Liver (tissue), 9 donors: ENCODE data around the gene FAM184B. TPM values are rescaled to one million over a fixed set of nuclear protein-coding genes. Genes with fewer than 3 reads are reported as not detected.
A peak's percentile ranks its signal among the peaks of the same experiment; 100 is the strongest.

Experiments
- DNase-seq: peaks from one replicate; pipeline ENCODE4 v3.0.0-alpha.2; 2017; ENCODE audit warnings: low spot score
- H3K27ac ChIP-seq, 2 donors: one replicate each; pipeline ENCODE4 v1.7.0; 2013; ENCODE audit warnings: inconsistent platforms in 2 of 2, low read length in 2 of 2, control low read depth in 1 of 2, low read depth in 1 of 2, mild to moderate bottlenecking in 1 of 2
- H3K27me3 ChIP-seq, 4 donors: one replicate each; pipeline versions ENCODE4 v1.6.1 to v1.7.0; 2013; ENCODE audit warnings: low read length in 3 of 4, inconsistent platforms in 1 of 4, mild to moderate bottlenecking in 1 of 4, moderate library complexity in 1 of 4; ENCODE audit not compliant: control insufficient read depth in 4 of 4, insufficient read depth in 4 of 4
- H3K36me3 ChIP-seq, 4 donors: one replicate each; pipeline versions ENCODE4 v1.6.1 to v1.7.0; 2013; ENCODE audit warnings: low read length in 3 of 4, mild to moderate bottlenecking in 3 of 4, low read depth in 1 of 4, moderate library complexity in 1 of 4; ENCODE audit not compliant: control insufficient read depth in 4 of 4, insufficient read depth in 3 of 4
- H3K4me1 ChIP-seq, 4 donors: one replicate each; pipeline versions ENCODE4 v1.6.1 to v1.7.0; 2013; ENCODE audit warnings: low read length in 3 of 4, mild to moderate bottlenecking in 3 of 4, moderate library complexity in 1 of 4; ENCODE audit not compliant: control insufficient read depth in 4 of 4, insufficient read depth in 4 of 4
- H3K4me3 ChIP-seq, 3 donors: one replicate each; pipeline versions ENCODE4 v1.6.1 to v1.7.0; 2013; ENCODE audit warnings: low read length in 3 of 3, control low read depth in 1 of 3, low read depth in 1 of 3, mild to moderate bottlenecking in 1 of 3
- H3K9ac ChIP-seq, 2 donors: one replicate each; pipeline ENCODE4 v1.7.0; 2013; ENCODE audit warnings: low read length in 2 of 2, mild to moderate bottlenecking in 2 of 2, moderate library complexity in 2 of 2, control low read depth in 1 of 2, low read depth in 1 of 2
- H3K9me3 ChIP-seq, 4 donors: one replicate each; pipeline versions ENCODE4 v1.6.1 to v1.7.0; 2013; ENCODE audit warnings: low read length in 3 of 4; ENCODE audit not compliant: control insufficient read depth in 4 of 4
- EGR1 ChIP-seq, 2 donors: IDR thresholded peaks; 2 replicates each; pipeline ENCODE4 v1.6.1; 2016 to 2018; ENCODE audit warnings: antibody characterized with exemption in 2 of 2, low read depth in 2 of 2
- FOXA1 ChIP-seq: IDR thresholded peaks from 2 replicates; pipeline ENCODE4 v1.6.1; 2016; ENCODE audit warnings: antibody characterized with exemption
- FOXA2 ChIP-seq: IDR thresholded peaks from 2 replicates; pipeline ENCODE4 v1.6.1; 2016; ENCODE audit warnings: antibody characterized with exemption
- GABPA ChIP-seq, 2 donors: IDR thresholded peaks in 1 of 2; conservative IDR thresholded peaks in 1 of 2; 2 replicates each; pipeline ENCODE4 v1.6.1; 2016; ENCODE audit warnings: antibody characterized with exemption in 2 of 2, mild to moderate bottlenecking in 1 of 2, moderate library complexity in 1 of 2
- HNF4A ChIP-seq, 2 donors: conservative IDR thresholded peaks; 2 replicates each; pipeline ENCODE4 v1.6.1; 2016; ENCODE audit warnings: antibody characterized with exemption in 2 of 2, mild to moderate bottlenecking in 2 of 2
- HNF4G ChIP-seq: IDR thresholded peaks from 2 replicates; pipeline ENCODE4 v1.6.1; 2016; ENCODE audit warnings: antibody characterized with exemption
- JUND ChIP-seq, 2 donors: IDR thresholded peaks; 2 replicates each; pipeline ENCODE4 v1.6.1; 2016; ENCODE audit warnings: antibody characterized with exemption in 2 of 2
- NR2F2 ChIP-seq: IDR thresholded peaks from 2 replicates; pipeline ENCODE4 v1.6.1; 2016; ENCODE audit warnings: antibody characterized with exemption
- RAD21 ChIP-seq, 2 donors: IDR thresholded peaks; 2 replicates each; pipeline ENCODE4 v1.6.1; 2016; ENCODE audit warnings: antibody characterized with exemption in 2 of 2, mild to moderate bottlenecking in 2 of 2
- SP1 ChIP-seq: IDR thresholded peaks from 2 replicates; pipeline ENCODE4 v1.6.1; 2018; ENCODE audit warnings: antibody characterized with exemption, mild to moderate bottlenecking
- YY1 ChIP-seq: IDR thresholded peaks from 2 replicates; pipeline ENCODE4 v1.6.1; 2016; ENCODE audit warnings: antibody characterized with exemption, mild to moderate bottlenecking
- ZBTB33 ChIP-seq: IDR thresholded peaks from 2 replicates; pipeline ENCODE4 v1.6.1; 2016; ENCODE audit warnings: antibody characterized with exemption
- WGBS: extraction: QIAGEN DNeasy Blood & Tissue Kit; methylation state at CpG from one replicate; pipeline ENCODE4 v1.1.7; 2013; 5-methylcytosine and 5-hydroxymethylcytosine counted together
- polyA plus RNA-seq, 2 donors: library from polyadenylated mRNA; stranded (reverse) in 1 of 2; unstranded in 1 of 2; fragments of 200-250 nt in 1 of 2; fragments of >200 nt in 1 of 2; fragmentation: Nextera tagmentation in 1 of 2; extraction: Ambion mirVana in 1 of 2; gene quantifications; one replicate each; pipeline versions ENCODE4 v1.2.1 to v1.2.3, GENCODE V29; 2013 to 2015
- total RNA-seq, 2 donors: library from RNA; depleted of rRNA; stranded (reverse); fragments of >200 nt; gene quantifications; one replicate each; pipeline ENCODE4 v1.2.3, GENCODE V29; 2014
- TF ChIP-seq, protein P1 (sequence below): fragments of 150-350 bp; IDR thresholded peaks from 2 replicates; pipeline ENCODE4 v1.5.1; 2017; ENCODE audit warnings: improper control_type of control experiment, low read depth, low read length; ENCODE audit not compliant: missing input control
- TF ChIP-seq, protein P2 (sequence below): IDR thresholded peaks from 2 replicates; pipeline ENCODE4 v1.6.1; 2016; ENCODE audit warnings: antibody characterized with exemption, mild to moderate bottlenecking
- TF ChIP-seq, protein P3 (sequence below): IDR thresholded peaks from 2 replicates; pipeline ENCODE4 v1.6.1; 2016; ENCODE audit warnings: antibody characterized with exemption
- TF ChIP-seq, protein P4 (sequence below): IDR thresholded peaks from 2 replicates; pipeline ENCODE4 v1.6.1; 2016; ENCODE audit warnings: antibody characterized with exemption
- donor health status: healthy.
- donor health status: healthy.
- donor health status: healthy.
- donor health status: healthy.
- donor health status: healthy.

Gene FAM184B
- total and polyA plus RNA-seq, 4 donors = 0.01 TPM; not detected in 3

DNA sequence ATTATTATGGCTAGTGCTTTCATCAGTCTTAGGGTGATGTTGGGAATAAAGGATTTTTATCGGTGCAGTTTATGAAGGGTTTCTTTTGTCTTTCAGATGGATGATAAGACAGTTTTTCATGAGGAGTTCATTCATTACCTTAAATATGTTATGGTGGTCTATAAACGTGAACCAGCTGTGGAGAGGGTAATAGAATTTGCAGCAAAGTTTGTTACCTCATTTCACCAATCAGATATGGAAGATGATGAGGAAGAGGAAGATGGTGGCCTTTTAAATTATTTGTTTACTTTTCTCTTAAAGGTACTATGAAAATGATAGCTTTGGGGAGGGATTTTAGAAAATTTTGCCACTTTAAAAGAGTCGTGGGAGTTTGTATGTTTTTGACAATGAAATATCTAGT lies 30.7 kb upstream of the FAM184B start (continued):
- TF ChIP-seq YY1 (no peak), SP1 (no peak)

- TF ChIP-seq SP1 (no peak), HNF4G (no peak), HNF4A (conservative IDR thresholded peaks at IDR 0.05) (no peak), FOXA1 (no peak), EGR1 (IDR thresholded peaks at IDR 0.05; ENCODE audit: low read depth in 2 of 2) (no peak), RAD21 (IDR thresholded peaks at IDR 0.05) (no peak), NR2F2 (no peak), JUND (IDR thresholded peaks at IDR 0.05) (no peak), FOXA2 (no peak)
- TF ChIP-seq, protein P1, sequence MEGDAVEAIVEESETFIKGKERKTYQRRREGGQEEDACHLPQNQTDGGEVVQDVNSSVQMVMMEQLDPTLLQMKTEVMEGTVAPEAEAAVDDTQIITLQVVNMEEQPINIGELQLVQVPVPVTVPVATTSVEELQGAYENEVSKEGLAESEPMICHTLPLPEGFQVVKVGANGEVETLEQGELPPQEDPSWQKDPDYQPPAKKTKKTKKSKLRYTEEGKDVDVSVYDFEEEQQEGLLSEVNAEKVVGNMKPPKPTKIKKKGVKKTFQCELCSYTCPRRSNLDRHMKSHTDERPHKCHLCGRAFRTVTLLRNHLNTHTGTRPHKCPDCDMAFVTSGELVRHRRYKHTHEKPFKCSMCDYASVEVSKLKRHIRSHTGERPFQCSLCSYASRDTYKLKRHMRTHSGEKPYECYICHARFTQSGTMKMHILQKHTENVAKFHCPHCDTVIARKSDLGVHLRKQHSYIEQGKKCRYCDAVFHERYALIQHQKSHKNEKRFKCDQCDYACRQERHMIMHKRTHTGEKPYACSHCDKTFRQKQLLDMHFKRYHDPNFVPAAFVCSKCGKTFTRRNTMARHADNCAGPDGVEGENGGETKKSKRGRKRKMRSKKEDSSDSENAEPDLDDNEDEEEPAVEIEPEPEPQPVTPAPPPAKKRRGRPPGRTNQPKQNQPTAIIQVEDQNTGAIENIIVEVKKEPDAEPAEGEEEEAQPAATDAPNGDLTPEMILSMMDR = no peak
- TF ChIP-seq, protein P2, sequence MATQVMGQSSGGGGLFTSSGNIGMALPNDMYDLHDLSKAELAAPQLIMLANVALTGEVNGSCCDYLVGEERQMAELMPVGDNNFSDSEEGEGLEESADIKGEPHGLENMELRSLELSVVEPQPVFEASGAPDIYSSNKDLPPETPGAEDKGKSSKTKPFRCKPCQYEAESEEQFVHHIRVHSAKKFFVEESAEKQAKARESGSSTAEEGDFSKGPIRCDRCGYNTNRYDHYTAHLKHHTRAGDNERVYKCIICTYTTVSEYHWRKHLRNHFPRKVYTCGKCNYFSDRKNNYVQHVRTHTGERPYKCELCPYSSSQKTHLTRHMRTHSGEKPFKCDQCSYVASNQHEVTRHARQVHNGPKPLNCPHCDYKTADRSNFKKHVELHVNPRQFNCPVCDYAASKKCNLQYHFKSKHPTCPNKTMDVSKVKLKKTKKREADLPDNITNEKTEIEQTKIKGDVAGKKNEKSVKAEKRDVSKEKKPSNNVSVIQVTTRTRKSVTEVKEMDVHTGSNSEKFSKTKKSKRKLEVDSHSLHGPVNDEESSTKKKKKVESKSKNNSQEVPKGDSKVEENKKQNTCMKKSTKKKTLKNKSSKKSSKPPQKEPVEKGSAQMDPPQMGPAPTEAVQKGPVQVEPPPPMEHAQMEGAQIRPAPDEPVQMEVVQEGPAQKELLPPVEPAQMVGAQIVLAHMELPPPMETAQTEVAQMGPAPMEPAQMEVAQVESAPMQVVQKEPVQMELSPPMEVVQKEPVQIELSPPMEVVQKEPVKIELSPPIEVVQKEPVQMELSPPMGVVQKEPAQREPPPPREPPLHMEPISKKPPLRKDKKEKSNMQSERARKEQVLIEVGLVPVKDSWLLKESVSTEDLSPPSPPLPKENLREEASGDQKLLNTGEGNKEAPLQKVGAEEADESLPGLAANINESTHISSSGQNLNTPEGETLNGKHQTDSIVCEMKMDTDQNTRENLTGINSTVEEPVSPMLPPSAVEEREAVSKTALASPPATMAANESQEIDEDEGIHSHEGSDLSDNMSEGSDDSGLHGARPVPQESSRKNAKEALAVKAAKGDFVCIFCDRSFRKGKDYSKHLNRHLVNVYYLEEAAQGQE = no peak
- TF ChIP-seq, protein P3, sequence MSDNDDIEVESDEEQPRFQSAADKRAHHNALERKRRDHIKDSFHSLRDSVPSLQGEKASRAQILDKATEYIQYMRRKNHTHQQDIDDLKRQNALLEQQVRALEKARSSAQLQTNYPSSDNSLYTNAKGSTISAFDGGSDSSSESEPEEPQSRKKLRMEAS = no peak
- TF ChIP-seq, protein P4, sequence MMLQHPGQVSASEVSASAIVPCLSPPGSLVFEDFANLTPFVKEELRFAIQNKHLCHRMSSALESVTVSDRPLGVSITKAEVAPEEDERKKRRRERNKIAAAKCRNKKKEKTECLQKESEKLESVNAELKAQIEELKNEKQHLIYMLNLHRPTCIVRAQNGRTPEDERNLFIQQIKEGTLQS = no peak
These were observed 29.7 kb upstream of the FAM184B start for GRCh38 chr4:17811078-17811603.

GRCh38 chr4:17810260-17811077 lies 29.0 kb upstream of the FAM184B start, which contains the start of the genes DCAF16 and NCAPG:
Gene DCAF16, minus strand, starts transcription at chr4:17810757. Its CDS starts 6,616 bp downstream, at chr4:17804141.
Gene NCAPG, plus strand, starts transcription at chr4:17810979. Its CDS starts 99 bp downstream, at chr4:17811078.
- Histone ChIP-seq H3K9me3 (no peaks in the 10 kb centered on the region), H3K4me3 (peak within 1 kb of the TSS; percentile 62 to 87 (median 86))
- TF ChIP-seq YY1 = peak; percentile 79
- peak; percentile 100 for TF ChIP-seq ZBTB33
- peak; percentile 88 to 97 for TF ChIP-seq GABPA (IDR thresholded peaks at IDR 0.05 in 1 of 2, conservative IDR thresholded peaks at IDR 0.05 in 1 of 2)
- TF ChIP-seq JUND (IDR thresholded peaks at IDR 0.05) = no peak
- TF ChIP-seq, protein P1 = no peak
- no peak for TF ChIP-seq FOXA1
- TF ChIP-seq RAD21 (IDR thresholded peaks at IDR 0.05) = peak in 1 of 2 donors; percentile 16

More at GRCh38 chr4:17811078-17811603, 29.7 kb upstream of the FAM184B start:
- Histone ChIP-seq H3K36me3 (no peaks in the 10 kb centered on the region), H3K9ac (no peak overlapping the region), H3K27ac (no peak overlapping the region), H3K4me3 (peak overlapping the region; percentile 48 to 60 (median 58)), H3K27me3 (no peaks in the 10 kb centered on the region), H3K9me3 (no peaks in the 10 kb centered on the region), H3K4me1 (peaks cover 5 to 33% (median 27%) of the 10 kb centered on the region in 4 donors)
- DNase-seq = no peak
- WGBS = 1% methylated on average over 48 of the region's 48 CpGs

More at GRCh38 chr4:17810260-17811077, 29.0 kb upstream of the FAM184B start, which contains the start of the genes DCAF16 and NCAPG:
- peak within 1 kb of the TSS; percentile 89 to 90 for H3K27ac ChIP-seq
- peak; percentile 99 for DNase-seq
- H3K9ac ChIP-seq = peak within 1 kb of the TSS; percentile 73 to 91
- H3K36me3 ChIP-seq = no peaks in the 10 kb centered on the region
- WGBS = under 1% methylated on average over 69 of the region's 69 CpGs
- H3K27me3 ChIP-seq = no peaks in the 10 kb centered on the region
- H3K4me1 ChIP-seq = peaks cover 5 to 33% (median 27%) of the 10 kb centered on the region in 4 donors
